OCI-LY1 (cell line): ENCODE measurements around the gene SULT2B1.

Experiments used
- H2AFZ ChIP-seq: fragments of 200-600 bp; sonication (generic), shearing (Covaris generic); 2 replicates; pipeline ENCODE4 v1.6.0; 2014; ENCODE audit warnings: antibody characterized with exemption, mild to moderate bottlenecking, low read length
- H3F3A ChIP-seq: fragments of 200-600 bp; sonication (generic), shearing (Covaris generic); 2 replicates; pipeline ENCODE4 v1.6.0; 2014; ENCODE audit warnings: mild to moderate bottlenecking, antibody characterized with exemption, low read length, moderate library complexity; ENCODE audit not compliant: insufficient read depth
- H3K27ac ChIP-seq: fragments of 200-600 bp; sonication (generic); 2 replicates; pipeline ENCODE4 v1.5.1; 2014; ENCODE audit warnings: low read length, mixed run types, mild to moderate bottlenecking, low read depth; ENCODE audit not compliant: poor library complexity, severe bottlenecking
- H3K27me3 ChIP-seq: fragments of 200-600 bp; sonication (generic); 2 replicates; pipeline ENCODE4 v1.6.0; 2014; ENCODE audit warnings: antibody characterized with exemption, mild to moderate bottlenecking, low read length, moderate library complexity; ENCODE audit not compliant: insufficient read depth
- H3K36me3 ChIP-seq: fragments of 200-600 bp; sonication (generic); 2 replicates; pipeline ENCODE4 v1.6.1; 2014; ENCODE audit warnings: mild to moderate bottlenecking, antibody characterized with exemption, low read length, moderate library complexity, mixed read lengths; ENCODE audit not compliant: insufficient read depth
- H3K4me1 ChIP-seq: fragments of 200-600 bp; sonication (generic); 2 replicates; pipeline ENCODE4 v1.5.1; 2014; ENCODE audit warnings: mild to moderate bottlenecking, low read length, moderate library complexity; ENCODE audit not compliant: insufficient read depth, severe bottlenecking
- H3K4me2 ChIP-seq: fragments of 200-600 bp; sonication (generic), shearing (Covaris generic); 2 replicates; pipeline ENCODE4 v1.6.1; 2014; ENCODE audit warnings: low read length
- H3K4me3 ChIP-seq: fragments of 200-600 bp; sonication (generic); 2 replicates; pipeline ENCODE4 v1.5.1; 2014; ENCODE audit warnings: low read length, low read depth, mild to moderate bottlenecking, mixed read lengths; ENCODE audit not compliant: poor library complexity, severe bottlenecking
- H3K79me2 ChIP-seq: fragments of 200-600 bp; shearing (Covaris generic); 2 replicates; pipeline ENCODE4 v1.6.1; 2016; ENCODE audit warnings: mixed run types, low read length, mixed read lengths; ENCODE audit not compliant: insufficient read depth
- H3K9ac ChIP-seq: fragments of 200-600 bp; sonication (generic), shearing (Covaris generic); 2 replicates; pipeline ENCODE4 v1.6.1; 2014; ENCODE audit warnings: mild to moderate bottlenecking, low read length, mixed read lengths
- H3K9me2 ChIP-seq: fragments of 200-600 bp; sonication (generic), shearing (Covaris generic); 2 replicates; pipeline ENCODE4 v1.6.1; 2014; ENCODE audit warnings: low read depth, mild to moderate bottlenecking, low read length, mixed read lengths
- H3K9me3 ChIP-seq: fragments of 200-600 bp; shearing (Covaris generic); 2 replicates; pipeline ENCODE4 v1.6.1; 2014; ENCODE audit warnings: low read length, mixed read lengths
- H4K20me1 ChIP-seq: fragments of 200-600 bp; sonication (generic), shearing (Covaris generic); 2 replicates; pipeline ENCODE4 v1.6.0; 2016; ENCODE audit warnings: mild to moderate bottlenecking, low read length; ENCODE audit not compliant: insufficient read depth
- CTCF ChIP-seq: fragments of 200-600 bp; sonication (generic), shearing (Covaris generic); IDR thresholded peaks from 2 replicates; pipeline ENCODE4 v1.5.1; 2017; ENCODE audit warnings: mild to moderate bottlenecking, antibody characterized with exemption, low read length, moderate library complexity, mixed read lengths
- EZH2 ChIP-seq: fragments of 200-600 bp; sonication (generic), shearing (Covaris generic); IDR thresholded peaks from 2 replicates; pipeline ENCODE4 v1.8.0; 2017; ENCODE audit warnings: borderline replicate concordance, mixed run types, mild to moderate bottlenecking, antibody characterized with exemption, low read length, moderate library complexity, mixed read lengths

SULT2B1 gene

GRCh38 chr19:48524221-48524620 is 27.8 kb upstream of the SULT2B1 start:
- Histone ChIP-seq H3K36me3 (no peaks in the 10 kb centered on the region; the same call in 1 of the 2 replicates), H3K27me3 (peaks cover 3% of the 10 kb centered on the region; the same call in 1 of the 2 replicates), H3K27ac (no peak overlapping the region), H3K4me1 (no peaks in the 10 kb centered on the region), H3K79me2 (no peaks in the 10 kb centered on the region), H3F3A (no peaks in the 10 kb centered on the region), H3K9ac (no peak overlapping the region), H3K4me2 (no peak overlapping the region), H3K9me3 (peaks cover 4% of the 10 kb centered on the region), H4K20me1 (no peaks in the 10 kb centered on the region), H3K9me2 (no peaks in the 10 kb centered on the region), H3K4me3 (no peak overlapping the region), H2AFZ (no peak overlapping the region)
- TF ChIP-seq CTCF (no peak), EZH2 (no peak)

- H3K36me3 ChIP-seq: no peaks in the 10 kb centered on the region; the same call in 1 of the 2 replicates
- no peak overlapping the region for H3K9ac ChIP-seq
- no peak overlapping the region for H2AFZ ChIP-seq
- no peak overlapping the region for H3K4me2 ChIP-seq
- H3F3A ChIP-seq: no peaks in the 10 kb centered on the region
- no peak overlapping the region for H3K4me3 ChIP-seq
- H3K27me3 ChIP-seq: peaks cover 3% of the 10 kb centered on the region; the same call in 1 of the 2 replicates
- peaks cover 4% of the 10 kb centered on the region for H3K9me3 ChIP-seq
- H3K4me1 ChIP-seq: no peaks in the 10 kb centered on the region
- H3K79me2 ChIP-seq: no peaks in the 10 kb centered on the region
- H3K27ac ChIP-seq: no peak overlapping the region
- no peaks in the 10 kb centered on the region for H3K9me2 ChIP-seq
- no peaks in the 10 kb centered on the region for H4K20me1 ChIP-seq
- TF ChIP-seq EZH2: no peak
- no peak for TF ChIP-seq CTCF
Observed at GRCh38 chr19:48524732-48525131, 27.2 kb upstream of the SULT2B1 start.

GRCh38 chr19:48529156-48529555 is 22.8 kb upstream of the SULT2B1 start:
- Histone ChIP-seq H3K9ac (no peak overlapping the region), H3K36me3 (no peaks in the 10 kb centered on the region; the same call in 1 of the 2 replicates), H3K27ac (no peak overlapping the region), H3K4me1 (no peaks in the 10 kb centered on the region), H3K9me3 (peaks cover 4% of the 10 kb centered on the region), H3K9me2 (no peaks in the 10 kb centered on the region), H3K4me2 (no peak overlapping the region), H3K79me2 (no peaks in the 10 kb centered on the region), H2AFZ (no peak overlapping the region), H3F3A (no peaks in the 10 kb centered on the region), H3K27me3 (peaks cover 3% of the 10 kb centered on the region; the same call in 1 of the 2 replicates), H3K4me3 (no peak overlapping the region), H4K20me1 (no peaks in the 10 kb centered on the region)
- no peak for TF ChIP-seq EZH2
- no peak for TF ChIP-seq CTCF
